ENCODE measurements around the gene MICOS13.

MICOS13 gene

GRCh38 chr19:5631567-5632240 is 48.6 kb downstream of the MICOS13 start:
- DNase-seq (ENCODE audit: low spot score) = no peak
- in situ Hi-C loops (cut with MboI; ENCODE audit: low sequenced_read_pairs, unreplicated experiment) = no loop called here
- no peak for TF ChIP-seq CTCF (IDR thresholded peaks at IDR 0.05; ENCODE audit: borderline replicate concordance, control extremely low read depth, extremely low read depth, insufficient read depth, missing control alignments)

DNA sequence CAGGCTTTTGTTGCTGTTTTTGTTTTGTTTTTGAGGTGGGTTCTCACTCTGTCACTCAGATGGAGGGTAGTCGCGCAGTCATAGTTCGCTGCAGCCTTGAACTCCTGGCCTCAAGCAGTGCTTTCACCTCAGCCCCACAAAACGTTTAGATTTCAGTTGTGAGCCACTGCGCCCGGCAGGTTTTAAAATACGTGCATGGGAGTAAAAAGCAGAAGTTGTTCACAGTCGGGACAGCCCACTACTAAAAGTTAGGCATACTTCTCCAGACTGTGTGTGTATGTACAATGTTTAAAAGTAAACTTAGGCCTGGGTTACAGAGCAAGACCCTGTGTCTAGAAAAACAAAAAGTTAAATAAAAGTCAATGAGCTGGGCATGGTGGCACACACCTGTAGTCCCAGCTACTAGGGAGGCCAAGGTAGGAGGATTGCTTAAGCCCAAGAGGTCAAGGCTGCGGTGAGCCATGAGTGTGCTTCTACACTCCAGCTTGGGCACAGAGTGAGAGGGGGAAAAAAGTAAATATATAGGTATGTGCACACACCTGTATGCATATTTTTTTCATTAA is 51.3 kb downstream of the MICOS13 start:
- no peak for DNase-seq (ENCODE audit: low spot score)
- in situ Hi-C loops (cut with MboI; ENCODE audit: low sequenced_read_pairs, unreplicated experiment) = no loop called here
- TF ChIP-seq CTCF (IDR thresholded peaks at IDR 0.05; ENCODE audit: borderline replicate concordance, control extremely low read depth, extremely low read depth, insufficient read depth, missing control alignments) = no peak

- in situ Hi-C loops (cut with MboI; ENCODE audit: low sequenced_read_pairs, unreplicated experiment) = no loop called here
- no peak for DNase-seq (ENCODE audit: low spot score)
- no peak for TF ChIP-seq CTCF (IDR thresholded peaks at IDR 0.05; ENCODE audit: borderline replicate concordance, control extremely low read depth, extremely low read depth, insufficient read depth, missing control alignments)
Measured at GRCh38 chr19:5628461-5628860, 51.9 kb downstream of the MICOS13 start.
